Right lobe of liver (tissue), 6 donors: ENCODE data around the gene CAMKMT. TPM values are rescaled to one million over a fixed set of nuclear protein-coding genes. Genes with fewer than 3 reads are reported as not detected.
A peak's percentile ranks its signal among the peaks of the same experiment; 100 is the strongest.

Experiments used
- ATAC-seq, 4 donors: fragments of 200-7000 bp; cut with Tn5 transposase; one replicate each; pipeline ENCODE4 v1.9.1; 2020; ENCODE audit warnings: mild to moderate bottlenecking in 4 of 4, moderate library complexity in 4 of 4
- DNase-seq, 3 donors: peaks; one replicate each; pipeline ENCODE4 v3.0.0-alpha.2; 2020
- H3K27ac ChIP-seq, 3 donors: fragments of 200-600 bp; one replicate each; pipeline ENCODE4 v1.8.0; 2022
- H3K27me3 ChIP-seq, 2 donors: fragments of 200-600 bp; one replicate each; pipeline ENCODE4 v1.8.0; 2022
- H3K36me3 ChIP-seq, 4 donors: fragments of 200-600 bp; sonication (generic) in 1 of 4; one replicate each; pipeline versions ENCODE4 v1.5.1 to v1.8.0; 2017 to 2022; ENCODE audit warnings: control low read depth in 1 of 4
- H3K4me1 ChIP-seq, 4 donors: fragments of 200-600 bp; sonication (generic) in 1 of 4; one replicate each; pipeline versions ENCODE4 v1.5.1 to v1.8.0; 2017 to 2022; ENCODE audit warnings: control low read depth in 1 of 4
- H3K4me3 ChIP-seq, 3 donors: fragments of 200-600 bp; one replicate each; pipeline ENCODE4 v1.8.0; 2022
- H3K9me3 ChIP-seq, 4 donors: fragments of 200-600 bp; sonication (generic) in 1 of 4; one replicate each; pipeline versions ENCODE4 v1.5.1 to v1.8.0; 2017 to 2022; ENCODE audit warnings: control low read depth in 1 of 4
- POLR2A ChIP-seq: fragments of 450-650 bp; IDR thresholded peaks from one replicate; pipeline ENCODE4 v1.6.1; 2017; ENCODE audit warnings: antibody characterized with exemption, mild to moderate bottlenecking
- WGBS: methylation state at CpG from one replicate; pipeline ENCODE4 v1.1.6; 2018; ENCODE audit warnings: low coverage, low lambda C conversion rate; ENCODE audit not compliant: insufficient coverage; ENCODE audit errors: missing lambda C conversion rate; 5-methylcytosine and 5-hydroxymethylcytosine counted together
- intact Hi-C, 2 donors: fragments of 100-400 bp; cut with DNase I; formaldehyde crosslinking; loops; one replicate each; pipeline versions ENCODE4 v1.11.2 to v1.14.1; 2022
- total RNA-seq, 6 experiments: library from RNA; depleted of rRNA in 2 of 6; stranded (reverse); fragments of >200 nt in 2 of 6; fragmentation: NEBNext Ultra II Directional in 3 of 6; extraction: Animal tissue kit (Norgen Biotek cat#: 25700) in 3 of 6; gene quantifications; one replicate each; pipeline versions ENCODE4 v1.1.0 to v1.2.4, GENCODE V29; 2016 to 2023
- TF ChIP-seq, protein P1 (sequence below), 4 donors: fragments of 200-600 bp in 3 of 4; fragments of 450-650 bp in 1 of 4; IDR thresholded peaks; one replicate each; pipeline versions ENCODE4 v1.5.1 to v1.8.0; 2016 to 2022; ENCODE audit warnings: antibody characterized with exemption in 4 of 4, mild to moderate bottlenecking in 2 of 4
- donor health status: DM: no; HTN: yes; CAD: no.
- donor health status: DM: no; HTN: no; CAD: no.
- donor health status: DM: no; HTN: no; CAD: no.
- donor health status: DM: no; HTN: yes; CAD: no.
- donor health status: DM: no; HTN: yes; CAD: no.

CAMKMT gene
- total RNA-seq, 6 experiments from 2014 or later, result 2.0 to 7.4 (median 5.2) TPM

DNA sequence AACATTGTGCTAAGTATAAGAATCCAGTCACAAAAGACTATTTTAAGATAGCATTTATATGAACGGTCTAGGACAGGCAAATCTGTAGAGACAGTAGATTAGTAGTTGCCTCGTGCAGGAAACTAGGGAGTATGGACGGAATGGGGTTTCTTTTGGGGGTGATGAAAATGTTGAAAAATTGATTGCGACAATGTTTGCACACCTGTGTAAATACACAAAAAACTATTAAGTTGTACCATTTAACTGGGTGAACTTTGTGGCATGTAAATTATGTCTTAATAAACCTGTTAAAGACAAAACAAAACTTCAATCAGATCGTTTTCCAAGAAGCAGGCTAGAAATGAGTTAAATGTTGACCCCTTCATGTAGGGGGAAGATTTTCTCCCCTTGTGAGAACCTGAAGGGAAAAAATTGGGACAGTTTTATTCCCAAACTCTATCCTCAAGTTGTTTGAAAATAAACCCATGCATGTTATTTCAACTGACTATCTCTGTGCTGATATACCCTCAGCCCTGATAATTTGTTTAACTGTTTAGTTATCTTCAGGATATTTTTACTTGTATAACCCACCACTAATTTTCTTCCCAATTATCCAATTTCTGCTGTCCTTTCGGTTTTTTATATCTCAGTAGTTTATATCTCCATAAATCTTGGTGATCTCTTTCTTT, 87.2 kb downstream of the CAMKMT start:
- no peaks in the 10 kb centered on the region for H3K9me3 ChIP-seq
- DNase-seq, result no peak
- ATAC-seq, result peak; percentile 53 to 88 (median 88)
- no peaks in the 10 kb centered on the region for H3K27me3 ChIP-seq
- intact Hi-C loops, result no loop called here
- peak overlapping the region in 1 of 3 donors; percentile 58 for H3K27ac ChIP-seq
- peaks cover 0 to 21% (median 5%) of the 10 kb centered on the region in 4 donors for H3K4me1 ChIP-seq
- no peak for TF ChIP-seq POLR2A
- TF ChIP-seq, protein P1, sequence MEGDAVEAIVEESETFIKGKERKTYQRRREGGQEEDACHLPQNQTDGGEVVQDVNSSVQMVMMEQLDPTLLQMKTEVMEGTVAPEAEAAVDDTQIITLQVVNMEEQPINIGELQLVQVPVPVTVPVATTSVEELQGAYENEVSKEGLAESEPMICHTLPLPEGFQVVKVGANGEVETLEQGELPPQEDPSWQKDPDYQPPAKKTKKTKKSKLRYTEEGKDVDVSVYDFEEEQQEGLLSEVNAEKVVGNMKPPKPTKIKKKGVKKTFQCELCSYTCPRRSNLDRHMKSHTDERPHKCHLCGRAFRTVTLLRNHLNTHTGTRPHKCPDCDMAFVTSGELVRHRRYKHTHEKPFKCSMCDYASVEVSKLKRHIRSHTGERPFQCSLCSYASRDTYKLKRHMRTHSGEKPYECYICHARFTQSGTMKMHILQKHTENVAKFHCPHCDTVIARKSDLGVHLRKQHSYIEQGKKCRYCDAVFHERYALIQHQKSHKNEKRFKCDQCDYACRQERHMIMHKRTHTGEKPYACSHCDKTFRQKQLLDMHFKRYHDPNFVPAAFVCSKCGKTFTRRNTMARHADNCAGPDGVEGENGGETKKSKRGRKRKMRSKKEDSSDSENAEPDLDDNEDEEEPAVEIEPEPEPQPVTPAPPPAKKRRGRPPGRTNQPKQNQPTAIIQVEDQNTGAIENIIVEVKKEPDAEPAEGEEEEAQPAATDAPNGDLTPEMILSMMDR (IDR thresholded peaks at IDR 0.05), result no peak
- no peak overlapping the region for H3K4me3 ChIP-seq
- no peaks in the 10 kb centered on the region for H3K36me3 ChIP-seq
- 32% methylated on average over 6 of the region's 6 CpGs for WGBS

DNA sequence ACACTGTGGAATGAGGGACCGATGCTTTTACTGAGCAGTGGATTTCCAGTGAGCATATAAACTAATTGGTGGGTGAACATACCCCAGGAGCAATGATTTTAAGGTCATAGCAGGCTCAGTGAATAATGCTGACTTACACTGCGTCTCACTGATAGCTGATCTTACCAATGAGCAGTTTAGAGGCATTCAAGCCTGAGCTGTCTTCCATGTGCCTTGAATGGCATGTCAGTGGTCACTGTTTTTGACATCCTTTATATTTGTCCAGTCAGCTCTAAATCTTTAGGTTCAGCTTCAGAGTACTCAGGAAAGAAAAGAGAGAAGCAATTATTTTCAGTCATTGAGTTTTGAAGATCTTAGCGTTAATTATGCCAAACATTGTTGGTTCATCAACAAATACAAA, 88.3 kb downstream of the CAMKMT start:
- Histone ChIP-seq H3K36me3 (no peaks in the 10 kb centered on the region), H3K9me3 (no peaks in the 10 kb centered on the region), H3K4me1 (peaks cover 0 to 21% (median 5%) of the 10 kb centered on the region in 4 donors), H3K27ac (no peak overlapping the region), H3K27me3 (no peaks in the 10 kb centered on the region), H3K4me3 (no peak overlapping the region)
- ATAC-seq (peak in 2 of 4 donors; percentile 23 to 40), DNase-seq (no peak)
- 79% methylated on average over 3 of the region's 3 CpGs for WGBS
- TF ChIP-seq POLR2A, result no peak
- TF ChIP-seq, protein P1 (IDR thresholded peaks at IDR 0.05), result no peak
- intact Hi-C loops, result no loop called here

DNA sequence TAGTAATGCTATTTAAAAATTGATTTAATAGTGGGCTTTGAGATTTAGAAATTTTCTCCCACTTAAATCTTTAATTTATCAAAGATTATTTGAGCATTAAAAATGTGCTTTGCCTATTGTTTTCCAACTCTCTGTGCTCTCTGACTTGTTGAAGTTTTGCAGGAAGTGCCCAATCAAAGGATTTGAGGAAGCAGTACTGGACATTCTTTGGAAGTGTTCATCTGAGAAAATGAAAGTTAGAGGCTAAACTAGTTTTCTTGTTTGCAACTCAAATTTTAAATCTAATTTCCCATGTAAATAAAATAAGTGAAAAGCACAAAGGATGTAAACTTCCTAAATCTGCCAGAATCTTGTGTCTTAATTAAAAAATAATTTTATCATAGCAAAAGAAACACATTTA, 89.1 kb downstream of the CAMKMT start:
- ATAC-seq, result peak in 2 of 4 donors; percentile 65 to 66
- Histone ChIP-seq H3K36me3 (no peaks in the 10 kb centered on the region), H3K27ac (no peak overlapping the region), H3K4me1 (peaks cover 0 to 26% (median 5%) of the 10 kb centered on the region in 4 donors), H3K27me3 (no peaks in the 10 kb centered on the region), H3K9me3 (no peaks in the 10 kb centered on the region), H3K4me3 (peak overlapping the region in 1 of 3 donors; percentile 9)
- TF ChIP-seq POLR2A, result no peak
- TF ChIP-seq, protein P1 (IDR thresholded peaks at IDR 0.05), result no peak
- DNase-seq, result no peak
- intact Hi-C loops, result no loop called here

DNA sequence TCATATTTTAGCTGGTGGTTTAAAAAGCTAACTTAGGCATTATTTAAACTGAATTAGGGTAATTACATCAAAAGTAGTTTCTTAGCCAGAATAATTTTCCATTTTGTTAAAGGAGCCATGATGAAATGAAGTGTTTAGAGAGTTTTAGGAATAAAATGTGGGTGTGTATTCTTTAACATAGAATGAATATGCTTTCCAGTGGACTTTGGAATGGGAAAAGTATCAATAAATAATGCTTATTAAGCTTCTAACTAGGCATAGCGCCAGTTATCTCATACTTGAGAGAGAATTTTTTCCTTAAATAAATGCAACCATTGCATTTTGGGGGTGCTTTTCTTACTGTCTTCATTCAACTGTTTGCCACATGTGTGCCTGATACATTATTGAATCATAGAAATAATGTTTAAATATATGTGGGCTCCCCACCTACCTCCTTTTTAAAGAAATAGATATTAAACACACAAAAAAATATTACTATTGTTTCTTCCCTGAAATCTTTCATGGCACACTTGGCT, 90.4 kb downstream of the CAMKMT start:
- no peak for ATAC-seq
- TF ChIP-seq, protein P1 (IDR thresholded peaks at IDR 0.05), result no peak
- TF ChIP-seq POLR2A, result no peak
- Histone ChIP-seq H3K27me3 (no peaks in the 10 kb centered on the region), H3K27ac (no peak overlapping the region), H3K36me3 (no peaks in the 10 kb centered on the region), H3K4me3 (no peak overlapping the region), H3K4me1 (peaks cover 0 to 26% (median 5%) of the 10 kb centered on the region in 4 donors), H3K9me3 (no peaks in the 10 kb centered on the region)
- WGBS, result 100% methylated on average over 1 of the region's 1 CpG
- DNase-seq, result no peak
- intact Hi-C loops, result no loop called here
